Ishikawa (cell line): ENCODE measurements around the gene RNF138.

ENCODE experiments used
- EP300 ChIP-seq: IDR thresholded peaks from 2 replicates; pipeline ENCODE4 v1.6.1; 2012; ENCODE audit warnings: borderline replicate concordance
- TF ChIP-seq, protein P1 (sequence below): IDR thresholded peaks from 2 replicates; pipeline ENCODE4 v1.6.1; 2012; ENCODE audit warnings: low read depth, mild to moderate bottlenecking

GRCh38 chr18:32167980-32168730 is 76.5 kb downstream of the RNF138 start:
- TF ChIP-seq, protein P1, sequence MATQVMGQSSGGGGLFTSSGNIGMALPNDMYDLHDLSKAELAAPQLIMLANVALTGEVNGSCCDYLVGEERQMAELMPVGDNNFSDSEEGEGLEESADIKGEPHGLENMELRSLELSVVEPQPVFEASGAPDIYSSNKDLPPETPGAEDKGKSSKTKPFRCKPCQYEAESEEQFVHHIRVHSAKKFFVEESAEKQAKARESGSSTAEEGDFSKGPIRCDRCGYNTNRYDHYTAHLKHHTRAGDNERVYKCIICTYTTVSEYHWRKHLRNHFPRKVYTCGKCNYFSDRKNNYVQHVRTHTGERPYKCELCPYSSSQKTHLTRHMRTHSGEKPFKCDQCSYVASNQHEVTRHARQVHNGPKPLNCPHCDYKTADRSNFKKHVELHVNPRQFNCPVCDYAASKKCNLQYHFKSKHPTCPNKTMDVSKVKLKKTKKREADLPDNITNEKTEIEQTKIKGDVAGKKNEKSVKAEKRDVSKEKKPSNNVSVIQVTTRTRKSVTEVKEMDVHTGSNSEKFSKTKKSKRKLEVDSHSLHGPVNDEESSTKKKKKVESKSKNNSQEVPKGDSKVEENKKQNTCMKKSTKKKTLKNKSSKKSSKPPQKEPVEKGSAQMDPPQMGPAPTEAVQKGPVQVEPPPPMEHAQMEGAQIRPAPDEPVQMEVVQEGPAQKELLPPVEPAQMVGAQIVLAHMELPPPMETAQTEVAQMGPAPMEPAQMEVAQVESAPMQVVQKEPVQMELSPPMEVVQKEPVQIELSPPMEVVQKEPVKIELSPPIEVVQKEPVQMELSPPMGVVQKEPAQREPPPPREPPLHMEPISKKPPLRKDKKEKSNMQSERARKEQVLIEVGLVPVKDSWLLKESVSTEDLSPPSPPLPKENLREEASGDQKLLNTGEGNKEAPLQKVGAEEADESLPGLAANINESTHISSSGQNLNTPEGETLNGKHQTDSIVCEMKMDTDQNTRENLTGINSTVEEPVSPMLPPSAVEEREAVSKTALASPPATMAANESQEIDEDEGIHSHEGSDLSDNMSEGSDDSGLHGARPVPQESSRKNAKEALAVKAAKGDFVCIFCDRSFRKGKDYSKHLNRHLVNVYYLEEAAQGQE = no peak
- TF ChIP-seq EP300 = no peak
